ENCODE results near the gene GUCA2A. TPM values are rescaled to one million over a fixed set of nuclear protein-coding genes. Genes with fewer than 3 reads are reported as not detected.

The GUCA2A gene
- total RNA-seq, 1 experiment from 2014 or later = not detected

- H3K4me3 Mint-ChIP-seq = peak overlapping the region in 1 of 2 experiments; percentile 14; a peak in 1 of 5 replicates
- no peaks in the 10 kb centered on the region; the same call in 1 of the 2 replicates for H3K27me3 Mint-ChIP-seq (ENCODE audit: low read depth)
- no peak overlapping the region for H3T11ph ChIP-seq (ENCODE audit: low read length)
- no peak overlapping the region for H2AFZ ChIP-seq (ENCODE audit: low read length)
- peak overlapping the region; percentile 39; the same call in 1 of the 2 replicates for H3K14ac ChIP-seq (ENCODE audit: insufficient read depth, low read length)
- H2BK12ac ChIP-seq (ENCODE audit: insufficient read length, low read depth, low read length) = no peak overlapping the region
- H3K23ac ChIP-seq (ENCODE audit: insufficient read length, low read depth, low read length) = no peak overlapping the region
- no peak for TF ChIP-seq CTCF (conservative IDR thresholded peaks at IDR 0.05)
- no CpG with 5 or more reads among the region's 21 CpGs for WGBS (ENCODE audit: extremely low coverage, insufficient read length, low lambda C conversion rate)
- no peak overlapping the region for H3K9ac ChIP-seq (ENCODE audit: extremely low read depth, insufficient read length, low read length)
- no peak overlapping the region for H3K27ac ChIP-seq (ENCODE audit: insufficient read length, low read depth, low read length)
- no peak for DNase-seq
- H3K4me1 Mint-ChIP-seq = peaks cover 12 to 15% of the 10 kb centered on the region in 2 experiments
- H4K5ac ChIP-seq (ENCODE audit: insufficient read length, low read depth, low read length) = peak overlapping the region; percentile 65
- H3K27me3 ChIP-seq (ENCODE audit: insufficient read depth, low read length) = no peaks in the 10 kb centered on the region
- peak overlapping the region in 2 of 3 experiments; percentile 56 to 87; a peak in 3 of 7 replicates for H3K27ac Mint-ChIP-seq
- H3K36me3 Mint-ChIP-seq (ENCODE audit: insufficient read depth in 1 of 3, low read depth in 3 of 3) = no peaks in the 10 kb centered on the region
- no peak overlapping the region for H3K56ac ChIP-seq (ENCODE audit: insufficient read length, low read depth, low read length)
- no peak overlapping the region for H4K8ac ChIP-seq (replicated peaks; ENCODE audit: insufficient read length, low read depth, low read length)
- H3K79me1 ChIP-seq (ENCODE audit: insufficient read depth, low read depth, low read length, poor library complexity, severe bottlenecking) = no peaks in the 10 kb centered on the region
- H2BK15ac ChIP-seq (ENCODE audit: low read depth, low read length) = no peak overlapping the region
- no peak overlapping the region for H2BK5ac ChIP-seq (ENCODE audit: insufficient read length, low read length)
- no peaks in the 10 kb centered on the region; the same call in 1 of the 2 replicates for H3K4me1 ChIP-seq (ENCODE audit: insufficient read depth, low read length)
- no peaks in the 10 kb centered on the region for H4K20me1 ChIP-seq (ENCODE audit: control insufficient read depth, insufficient read depth, insufficient read length)
- no peak overlapping the region for H4K91ac ChIP-seq (ENCODE audit: insufficient read length, low read depth, low read length)
- no peak overlapping the region for H2AK5ac ChIP-seq (ENCODE audit: insufficient read length, low read length)
- H3K9me3 Mint-ChIP-seq = no peaks in the 10 kb centered on the region; a peak in 2 of 5 replicates
- H3K4ac ChIP-seq (ENCODE audit: low read depth, low read length) = no peak overlapping the region
- no peak overlapping the region for H3K4me2 ChIP-seq (ENCODE audit: insufficient read depth, insufficient read length, low read length)
- H3K79me2 ChIP-seq (ENCODE audit: insufficient read depth, low read length) = no peaks in the 10 kb centered on the region
- H3K18ac ChIP-seq (ENCODE audit: insufficient read length, low read depth, low read length) = no peak overlapping the region
- H3K23me2 ChIP-seq (ENCODE audit: insufficient read length, low read depth, low read length, poor library complexity, severe bottlenecking) = no peaks in the 10 kb centered on the region
- no peaks in the 10 kb centered on the region for H3K9me3 ChIP-seq (ENCODE audit: control insufficient read depth, low read depth, low read length)
- H2BK20ac ChIP-seq (ENCODE audit: low read depth, low read length, poor library complexity, severe bottlenecking) = no peak overlapping the region
- H2BK120ac ChIP-seq (ENCODE audit: low read depth, low read length, poor library complexity, severe bottlenecking) = no peak overlapping the region
These were observed 3.3 kb upstream of the GUCA2A start for GRCh38 chr1:42167611-42168390.

All from H9 (cell line).